HG02981 (cell line): ENCODE measurements around the gene EWSR1.
"Not testable (repeated sequence)": the region's sequence is repeated elsewhere in the genome, so short reads cannot be mapped to it uniquely, and the experiment has no call there.

ENCODE experiments used
- ATAC-seq: cut with Tn5 transposase; IDR thresholded peaks from one replicate; pipeline ENCODE4 v1.9.1; 2021; ENCODE audit warnings: mild to moderate bottlenecking, moderate library complexity; ENCODE audit not compliant: unreplicated experiment

Gene EWSR1

DNA sequence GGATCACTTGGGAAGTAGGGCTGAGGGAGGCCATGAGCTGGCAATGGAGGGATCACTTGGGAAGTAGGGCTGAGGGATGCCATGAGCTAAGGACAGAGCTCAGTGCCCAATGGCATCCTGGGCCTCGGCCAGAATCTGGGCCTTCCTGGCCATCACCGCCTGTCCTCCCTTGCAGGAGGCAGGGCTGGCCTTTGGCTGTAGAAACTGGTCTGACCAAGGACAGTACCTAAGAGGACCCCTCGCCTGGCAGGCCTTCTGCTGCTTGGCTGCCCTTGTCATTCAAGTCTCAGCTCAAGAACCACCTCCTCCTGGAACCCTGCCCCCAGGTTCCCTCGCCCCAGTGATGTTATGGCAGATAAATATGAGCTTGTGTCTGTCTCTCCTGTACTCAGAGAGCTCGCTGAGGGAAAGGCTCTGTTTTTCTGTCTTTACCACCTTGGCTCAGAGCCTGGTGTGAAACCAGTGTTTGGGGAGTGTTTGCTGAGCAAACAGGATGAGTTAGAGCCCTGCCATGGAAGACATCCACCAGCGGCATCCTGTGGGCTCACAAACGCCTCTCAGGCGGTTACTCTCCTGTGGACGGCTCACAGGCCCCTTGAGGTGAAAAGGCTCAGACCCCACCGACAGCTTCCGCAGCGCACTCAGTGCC lies 66.8 kb downstream of the EWSR1 start:
- no peak for ATAC-seq

DNA sequence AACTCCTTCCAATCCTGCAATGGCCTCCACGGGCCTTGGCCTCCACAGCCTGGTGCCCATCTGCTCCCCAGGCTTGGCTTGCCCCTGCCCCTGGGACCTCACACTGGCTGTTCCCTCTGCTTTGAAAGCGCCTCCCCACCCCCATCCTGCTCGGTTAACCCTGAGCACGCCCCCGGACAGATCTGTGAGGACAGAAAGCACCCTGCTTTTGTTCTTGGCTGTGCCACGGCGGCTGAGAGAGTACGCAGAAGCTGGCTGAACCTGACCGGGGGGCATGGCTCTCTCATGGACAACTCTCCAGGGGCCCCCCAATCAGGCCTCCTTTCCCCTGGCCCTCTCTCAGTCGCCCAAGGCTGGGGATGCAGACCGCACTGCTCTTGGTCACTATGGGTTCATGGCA lies 67.6 kb downstream of the EWSR1 start:
- no peak for ATAC-seq

DNA sequence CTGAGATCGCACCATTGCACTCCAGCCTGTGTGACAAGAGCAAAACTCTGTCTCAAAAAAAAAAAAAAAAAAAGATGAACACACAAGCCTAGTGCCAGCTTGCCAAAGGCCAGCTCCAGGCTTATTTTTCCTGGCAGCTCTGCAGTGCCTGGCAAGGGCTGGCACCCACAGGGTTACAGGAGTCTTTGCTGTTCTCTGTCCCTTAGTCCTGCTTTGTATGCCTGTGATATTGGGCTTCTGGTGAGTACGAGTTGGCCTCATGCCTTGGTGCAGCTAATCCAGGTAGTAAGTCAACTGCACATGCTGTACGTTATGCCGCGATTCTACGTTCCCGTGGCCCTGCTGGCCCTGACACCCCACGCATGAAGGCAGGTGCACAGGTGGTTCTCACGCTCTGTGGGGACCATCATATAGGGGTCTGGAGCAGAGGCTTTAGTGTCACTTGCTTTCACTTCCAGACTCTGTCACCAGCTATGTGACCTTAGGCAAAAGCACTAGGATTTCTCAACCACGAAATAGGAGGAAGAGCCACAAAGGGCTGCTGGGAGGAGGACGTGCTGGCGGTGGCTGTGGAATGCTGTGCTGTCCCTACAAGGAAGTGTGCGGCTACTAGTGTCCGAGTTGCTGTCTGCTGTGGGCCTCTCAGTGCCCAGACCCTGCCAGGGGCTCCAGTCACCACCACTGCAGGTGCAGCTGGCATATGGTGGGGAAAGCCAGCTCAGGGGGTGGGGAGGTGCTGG lies 68.9 kb downstream of the EWSR1 start:
- no peak for ATAC-seq

DNA sequence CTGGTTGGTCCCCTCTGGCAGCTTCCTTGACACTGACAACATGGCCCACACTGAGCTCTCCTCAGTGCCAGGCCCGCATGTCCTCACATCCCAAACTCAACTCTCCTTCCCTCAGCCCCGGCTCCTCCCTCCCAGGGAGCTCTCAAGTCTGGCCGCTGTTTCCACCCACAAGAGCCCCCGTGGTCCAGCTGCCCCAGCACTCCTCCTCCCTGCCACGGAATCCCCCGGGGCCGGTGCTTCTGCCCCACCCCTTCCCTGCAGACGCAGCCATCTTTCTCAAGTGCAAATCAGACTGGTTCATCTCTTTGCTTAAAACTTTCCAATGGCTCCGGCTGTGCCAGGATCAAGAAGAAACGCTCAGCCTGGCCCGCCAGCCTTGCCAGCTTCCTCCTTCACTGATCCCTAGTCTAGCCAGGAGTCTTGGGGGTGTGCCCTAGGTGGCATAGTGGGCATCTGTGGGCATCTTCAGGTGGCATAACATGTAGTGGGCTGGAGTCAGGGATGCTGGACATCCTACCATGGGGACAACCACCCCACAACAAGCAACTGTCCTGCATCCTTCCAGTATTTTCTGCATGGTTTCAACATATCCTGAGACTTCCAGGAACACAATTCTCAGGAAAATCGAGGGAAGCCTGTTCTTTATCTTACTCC lies 69.7 kb downstream of the EWSR1 start:
- no peak for ATAC-seq

DNA sequence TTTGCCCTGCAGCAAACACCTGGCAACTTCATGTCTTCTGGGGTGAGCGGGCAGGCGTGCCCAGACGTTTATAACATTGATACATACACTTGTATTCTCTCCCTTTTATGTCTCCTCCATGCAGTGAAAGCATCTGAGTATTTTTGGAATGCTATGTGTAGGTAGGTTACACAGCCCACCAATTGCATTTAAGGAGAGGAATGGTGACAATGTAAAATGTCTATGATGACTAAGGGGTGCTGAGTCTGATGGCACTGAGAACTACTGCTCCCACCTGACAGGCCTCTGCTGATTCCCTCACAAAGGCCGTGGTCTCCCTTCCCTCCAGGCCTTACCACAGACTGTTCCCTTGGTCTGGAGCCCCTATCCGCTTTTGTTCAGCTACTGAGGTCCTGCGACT lies 70.3 kb downstream of the EWSR1 start:
- no peak for ATAC-seq

DNA sequence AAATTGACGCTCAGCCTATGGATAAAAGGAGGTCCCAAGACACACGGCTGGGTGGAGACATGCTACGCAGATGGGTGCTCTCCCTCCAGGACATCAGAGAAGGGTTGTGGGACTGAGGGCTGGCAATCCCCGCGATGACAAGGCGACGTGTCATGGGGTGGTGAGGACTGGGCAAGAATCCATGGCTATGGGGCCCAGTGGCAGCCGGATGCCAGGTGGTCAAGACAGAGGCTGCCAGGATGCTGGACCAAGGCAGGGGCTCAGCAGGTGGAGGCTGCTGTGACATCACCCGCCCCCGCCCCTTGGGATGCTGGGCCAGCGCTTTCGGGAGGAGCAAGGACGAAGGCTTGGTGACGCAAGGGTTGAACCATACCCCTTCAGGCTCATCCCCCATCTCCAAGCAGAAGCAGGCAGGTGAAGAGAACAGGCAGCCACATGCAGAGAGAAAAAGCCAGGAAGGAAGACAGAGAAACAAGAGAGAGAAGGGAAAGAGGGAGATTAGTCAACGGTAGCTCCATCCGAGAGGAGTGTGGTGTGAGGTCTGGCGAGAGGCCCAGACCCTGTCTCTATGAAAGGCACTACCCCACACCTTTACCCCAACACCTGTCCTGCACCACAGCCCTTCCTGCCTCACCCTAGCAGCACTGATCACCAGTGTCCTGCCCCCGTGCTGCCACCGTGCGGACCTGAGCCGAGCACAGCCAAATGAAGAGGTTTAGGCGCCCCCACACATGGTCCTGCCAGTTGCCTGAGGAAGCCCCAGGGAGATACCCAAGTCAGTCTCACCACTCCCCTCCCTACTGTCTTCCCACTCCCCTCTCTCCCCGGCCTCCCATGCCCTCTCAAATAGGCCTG lies 71.5 kb downstream of the EWSR1 start:
- no peak for ATAC-seq

DNA sequence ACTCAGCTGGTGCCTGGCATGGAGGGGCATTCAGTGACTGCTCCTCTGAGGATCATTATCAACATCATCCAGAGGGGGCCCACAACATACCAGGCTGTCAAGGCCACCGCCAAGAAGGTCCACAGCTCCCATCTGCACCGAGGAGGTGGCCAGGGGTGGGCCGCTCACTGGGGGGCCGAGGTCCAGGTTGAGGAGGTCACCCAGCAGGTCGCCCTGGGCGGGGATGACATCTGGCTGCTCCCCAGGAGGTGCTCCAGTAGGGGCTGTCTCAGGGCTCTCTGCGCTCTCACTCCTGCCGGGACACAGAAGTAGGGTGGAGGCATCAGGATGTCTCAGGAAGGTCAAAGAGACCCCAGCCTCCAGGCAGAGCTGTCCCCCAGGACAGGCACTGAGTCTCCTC lies 72.5 kb downstream of the EWSR1 start:
- ATAC-seq = no peak

DNA sequence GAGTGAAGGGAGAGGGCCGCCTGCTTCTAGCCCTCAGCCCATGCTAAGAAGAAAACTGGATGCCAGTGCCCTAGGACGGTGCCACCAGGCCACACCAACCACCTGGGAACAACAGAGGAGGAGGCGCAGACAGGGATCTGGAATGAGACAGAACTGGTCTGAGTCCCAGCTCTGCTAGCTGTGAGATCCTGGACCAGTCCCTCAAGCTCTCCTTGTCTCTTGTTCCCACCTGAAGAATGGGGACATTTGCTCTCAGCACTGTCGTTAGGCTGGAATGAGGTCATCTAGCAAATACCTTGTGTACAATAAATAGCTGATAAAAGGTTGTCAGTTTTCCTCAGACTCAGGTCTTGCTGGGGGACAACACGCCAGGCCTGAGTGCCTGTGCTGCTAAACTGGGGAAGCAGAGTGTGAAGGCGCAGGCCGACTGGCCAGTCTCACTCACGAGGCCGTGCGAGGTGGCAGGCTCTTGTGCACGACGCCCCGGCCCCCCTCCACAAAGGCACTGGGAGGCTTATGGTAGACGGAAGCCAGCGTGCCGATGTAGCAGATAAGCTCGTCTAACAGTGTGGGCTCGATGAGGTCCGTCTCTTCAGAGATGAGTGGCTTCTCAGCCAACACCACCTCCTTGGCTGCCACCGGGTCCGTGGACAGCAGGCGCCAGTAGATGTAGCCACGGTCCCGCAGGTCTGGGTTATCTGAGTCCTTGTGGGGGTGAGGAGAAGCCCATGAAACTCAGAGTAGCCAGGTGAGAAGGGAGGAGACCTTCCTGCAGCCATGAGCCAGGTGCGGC lies 73.2 kb downstream of the EWSR1 start:
- ATAC-seq = no peak

DNA sequence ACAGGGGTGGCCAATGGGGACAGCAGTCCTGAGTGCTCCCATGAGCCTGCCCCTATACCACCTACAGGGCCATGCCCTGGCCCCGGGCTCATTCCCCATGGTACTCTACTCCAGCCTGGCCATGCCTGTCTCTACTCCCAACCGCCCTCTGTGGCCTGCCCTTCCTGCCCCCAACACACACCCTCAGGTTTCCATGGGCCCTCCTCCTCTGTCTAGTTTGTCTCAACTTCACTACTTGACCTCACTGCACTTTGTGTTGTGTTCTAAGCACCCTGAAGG lies 73.7 kb downstream of the EWSR1 start:
- no peak for ATAC-seq

DNA sequence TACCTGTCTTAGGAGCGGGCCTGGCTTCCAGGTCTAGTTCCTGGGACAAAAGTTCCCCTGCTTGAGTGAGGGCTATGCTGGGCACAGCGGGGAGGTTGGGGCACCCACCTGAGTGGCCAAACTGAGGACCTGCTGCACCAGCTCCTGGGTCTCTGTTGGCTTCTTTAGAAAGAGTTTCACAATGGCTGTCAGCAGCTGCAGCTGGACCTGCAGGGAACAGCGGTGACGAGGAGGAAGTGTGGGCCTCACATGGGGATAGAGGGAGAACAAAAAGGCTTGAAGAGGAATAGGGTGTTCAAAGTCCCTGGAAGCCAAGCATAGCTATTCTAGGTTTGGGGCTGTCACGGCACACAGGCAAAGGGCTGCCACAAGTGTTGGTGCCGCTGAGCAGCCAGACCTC lies 74.1 kb downstream of the EWSR1 start:
- no peak for ATAC-seq

DNA sequence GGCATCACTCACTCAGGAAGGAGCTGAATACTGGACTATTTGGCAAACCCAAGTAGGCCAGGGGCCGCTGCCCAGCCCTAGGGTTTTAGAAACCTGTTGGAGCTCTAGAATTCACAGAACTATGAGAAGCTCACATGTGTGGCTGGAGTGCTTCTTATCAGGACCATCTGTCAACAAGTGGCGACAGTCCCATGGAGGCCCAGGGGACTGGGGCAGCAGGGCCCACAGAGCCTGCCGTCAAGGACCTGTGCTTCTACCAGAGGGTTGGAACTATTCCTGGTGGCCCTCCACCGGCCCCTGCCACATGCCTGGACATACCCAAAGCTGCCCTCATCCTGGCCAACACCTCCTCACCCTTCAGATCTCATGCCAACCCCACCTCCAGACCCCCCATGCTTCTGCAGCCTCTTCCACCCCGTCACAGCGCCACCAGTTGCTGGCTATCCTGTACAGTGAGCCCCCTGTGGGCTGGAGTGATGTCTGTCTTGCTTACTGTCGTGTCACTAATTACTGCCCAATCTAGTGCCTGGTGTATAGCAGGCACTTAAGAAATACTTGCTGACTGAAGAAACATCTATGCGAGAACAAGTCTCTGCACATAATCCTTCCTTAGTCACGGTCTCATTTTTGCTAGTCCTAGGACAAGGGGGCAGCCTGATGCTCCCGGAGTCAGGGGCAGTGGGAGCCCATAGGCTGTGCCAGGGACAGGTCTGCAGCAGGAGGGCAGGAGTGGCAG lies 74.7 kb downstream of the EWSR1 start:
- ATAC-seq = no peak

DNA sequence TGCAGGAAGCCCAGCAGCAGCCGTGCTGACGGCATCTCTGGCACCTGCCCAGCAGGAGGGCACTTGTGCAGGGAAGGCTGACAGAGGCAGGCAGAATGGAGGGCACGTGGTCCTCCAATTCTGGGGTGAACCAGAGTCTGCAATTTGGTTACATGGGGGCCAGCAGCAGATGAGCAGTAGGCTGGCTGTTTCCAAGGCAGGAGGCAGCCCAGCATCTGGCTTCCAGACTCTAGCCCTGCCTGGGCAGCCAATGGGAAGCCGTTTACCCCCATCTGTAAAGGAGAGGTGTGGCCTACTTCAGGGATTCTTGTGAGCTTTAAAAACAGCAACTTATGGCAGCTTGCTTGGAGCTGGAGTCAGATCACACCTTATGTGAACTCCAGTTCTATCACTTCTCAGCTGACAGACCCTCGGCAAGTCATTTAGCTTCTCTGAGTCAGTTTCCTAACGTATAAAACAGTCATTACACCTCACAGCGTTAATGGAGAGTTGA lies 75.3 kb downstream of the EWSR1 start:
- no peak for ATAC-seq

DNA sequence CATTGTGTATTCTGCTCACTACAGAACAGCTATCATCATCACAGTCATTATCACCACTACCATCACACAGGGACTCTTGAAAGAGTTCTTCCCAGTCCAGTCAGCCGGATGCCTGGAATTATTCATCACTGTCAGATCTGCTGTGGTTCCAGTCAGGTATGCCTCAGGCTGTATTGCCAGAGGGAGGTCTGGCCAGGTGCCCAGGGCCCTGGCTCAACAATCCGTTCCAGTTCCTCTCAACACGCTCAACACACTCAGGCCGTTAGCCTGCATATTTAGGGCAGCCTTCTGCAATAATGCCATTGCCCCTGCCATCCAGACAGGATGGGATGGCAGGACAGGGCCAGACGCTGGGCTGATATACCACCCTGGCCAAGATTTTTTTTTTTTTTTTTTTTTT lies 76.1 kb downstream of the EWSR1 start:
- ATAC-seq = no peak

DNA sequence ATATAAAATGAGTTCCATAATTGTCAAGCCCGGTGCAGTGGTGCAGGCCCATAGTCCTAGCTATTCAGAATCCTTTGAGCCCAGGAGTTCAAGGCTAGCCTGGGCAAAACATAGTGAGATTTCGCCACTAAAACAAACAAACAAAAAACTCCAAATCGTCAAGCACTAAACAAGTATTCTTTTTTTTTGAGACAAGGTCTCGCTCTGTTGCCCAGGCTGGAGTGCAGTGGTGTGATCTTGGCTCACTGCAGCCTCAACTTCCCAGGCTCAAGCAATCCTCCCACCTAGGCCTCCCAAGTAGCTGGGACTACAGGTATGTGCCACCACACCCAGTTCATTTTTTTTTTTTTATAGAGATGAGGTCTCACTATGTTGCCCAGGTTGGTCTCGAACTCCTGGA lies 76.8 kb downstream of the EWSR1 start:
- not testable (repeated sequence) for ATAC-seq

DNA sequence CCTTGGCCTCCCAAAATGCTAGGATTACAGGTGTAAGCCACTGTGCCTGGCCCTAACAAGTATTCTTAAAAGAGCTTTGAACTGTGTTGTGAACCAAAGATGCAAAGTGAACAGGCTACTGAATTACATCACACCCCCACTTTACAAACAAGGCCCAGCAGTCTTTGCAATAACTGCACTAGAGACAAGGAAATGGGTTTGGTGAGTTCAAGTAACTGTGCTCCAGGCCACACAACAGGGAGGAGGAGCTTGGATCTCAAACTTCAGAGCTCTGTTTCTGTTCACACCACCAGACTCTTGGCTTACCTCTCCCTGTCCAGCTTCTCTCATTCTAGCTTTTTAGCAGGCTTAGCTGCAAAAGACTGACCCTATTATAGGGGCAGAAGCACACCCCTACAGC lies 77.9 kb downstream of the EWSR1 start:
- no peak for ATAC-seq

DNA sequence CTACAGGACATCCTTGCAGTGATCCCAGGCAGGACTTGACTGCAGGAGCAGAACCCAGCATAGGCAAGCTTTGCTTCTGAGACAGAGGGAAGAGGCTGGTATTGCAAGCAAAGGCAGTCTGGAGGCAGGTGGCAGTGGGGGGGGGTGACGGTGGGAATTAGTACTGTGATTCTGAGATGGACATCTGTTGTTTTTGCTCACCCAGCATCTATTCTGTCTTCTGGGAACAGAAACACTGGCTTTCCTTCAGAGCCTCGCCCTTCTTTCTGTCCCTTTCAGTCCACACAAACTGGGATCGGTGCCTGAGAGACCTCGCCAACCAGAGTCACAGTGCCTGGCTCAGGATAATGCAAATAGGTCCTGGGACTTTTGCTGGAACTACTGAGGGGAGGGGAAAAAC lies 78.6 kb downstream of the EWSR1 start:
- ATAC-seq = no peak

DNA sequence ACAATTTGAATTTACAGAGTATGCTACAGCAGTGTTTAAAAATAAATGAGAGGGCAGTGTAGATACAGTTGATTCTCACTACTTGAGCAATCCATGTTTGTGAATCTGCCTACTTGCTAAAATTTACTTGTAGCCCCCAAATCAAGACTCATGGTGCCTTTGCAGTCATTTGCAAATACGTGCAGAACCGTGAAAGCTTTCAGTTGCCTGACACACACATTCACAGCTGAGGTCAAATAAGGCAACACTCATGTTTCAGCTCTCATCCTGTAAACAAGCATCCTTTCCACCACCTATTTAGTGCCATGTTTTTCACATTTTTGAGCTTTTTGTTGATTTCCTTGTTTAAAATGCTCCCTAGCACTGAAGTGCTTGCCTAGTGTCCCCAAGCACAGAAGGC lies 80.0 kb downstream of the EWSR1 start:
- ATAC-seq = no peak

DNA sequence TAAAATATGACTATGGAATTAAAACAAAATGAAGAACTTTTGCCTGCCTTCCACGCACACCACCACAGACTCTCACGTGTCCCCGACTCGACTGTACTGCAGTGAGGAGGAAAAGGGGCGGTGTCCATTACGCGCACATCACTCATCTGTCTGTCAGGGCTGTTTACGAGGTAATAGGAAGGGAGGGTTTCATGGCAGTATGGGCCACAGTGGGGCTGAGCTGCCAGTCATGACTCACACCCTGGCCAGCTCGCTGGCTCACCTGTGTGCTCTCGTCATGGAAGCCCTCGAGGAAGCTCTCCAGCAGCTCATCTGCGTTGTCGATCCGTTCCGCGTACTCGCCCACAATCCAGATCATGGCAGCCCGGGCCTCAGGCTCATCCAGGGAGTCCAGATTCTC lies 80.9 kb downstream of the EWSR1 start:
- ATAC-seq = no peak
